Endothelial cell of umbilical vein (primary cell): ENCODE results near the gene UNC5CL.

Source experiments
- CTCF ChIP-seq, 2 donors: IDR thresholded peaks; 1 replicate in 1 of 2; 2 replicates in 1 of 2; pipeline ENCODE4 v1.5.1; 2011; ENCODE audit warnings: low read length in 2 of 2, mild to moderate bottlenecking in 2 of 2, moderate library complexity in 2 of 2, control low read depth in 1 of 2, inconsistent platforms in 1 of 2, low read depth in 1 of 2; ENCODE audit not compliant: insufficient read depth in 1 of 2; ENCODE audit errors: extremely low read depth in 1 of 2
- EZH2 ChIP-seq: IDR thresholded peaks from 2 replicates; pipeline ENCODE4 v1.6.1; 2012; ENCODE audit warnings: borderline replicate concordance, low read depth, mild to moderate bottlenecking, moderate library complexity, low read length, inconsistent platforms; ENCODE audit not compliant: severe bottlenecking
- JUN ChIP-seq: IDR thresholded peaks from 2 replicates; pipeline ENCODE4 v1.6.1; 2011; ENCODE audit warnings: borderline replicate concordance, low read depth; ENCODE audit not compliant: insufficient read length, insufficient read depth
- MYC ChIP-seq: IDR thresholded peaks from one replicate; pipeline ENCODE4 v1.6.1; 2011; ENCODE audit warnings: mild to moderate bottlenecking, low read depth, low read length
- POLR2A ChIP-seq: IDR thresholded peaks from 2 replicates; pipeline ENCODE4 v1.6.1; 2012; ENCODE audit warnings: low read depth, mild to moderate bottlenecking, control low read depth, low read length
- POLR2AphosphoS5 ChIP-seq: IDR thresholded peaks from 2 replicates; pipeline ENCODE4 v1.6.1; 2012; ENCODE audit warnings: low read depth, mild to moderate bottlenecking, control low read depth, low read length, moderate library complexity; ENCODE audit not compliant: insufficient read depth
- TF ChIP-seq, protein P1 (sequence below): IDR thresholded peaks from 2 replicates; pipeline ENCODE4 v1.6.1; 2011; ENCODE audit not compliant: insufficient read depth, insufficient read length

DNA sequence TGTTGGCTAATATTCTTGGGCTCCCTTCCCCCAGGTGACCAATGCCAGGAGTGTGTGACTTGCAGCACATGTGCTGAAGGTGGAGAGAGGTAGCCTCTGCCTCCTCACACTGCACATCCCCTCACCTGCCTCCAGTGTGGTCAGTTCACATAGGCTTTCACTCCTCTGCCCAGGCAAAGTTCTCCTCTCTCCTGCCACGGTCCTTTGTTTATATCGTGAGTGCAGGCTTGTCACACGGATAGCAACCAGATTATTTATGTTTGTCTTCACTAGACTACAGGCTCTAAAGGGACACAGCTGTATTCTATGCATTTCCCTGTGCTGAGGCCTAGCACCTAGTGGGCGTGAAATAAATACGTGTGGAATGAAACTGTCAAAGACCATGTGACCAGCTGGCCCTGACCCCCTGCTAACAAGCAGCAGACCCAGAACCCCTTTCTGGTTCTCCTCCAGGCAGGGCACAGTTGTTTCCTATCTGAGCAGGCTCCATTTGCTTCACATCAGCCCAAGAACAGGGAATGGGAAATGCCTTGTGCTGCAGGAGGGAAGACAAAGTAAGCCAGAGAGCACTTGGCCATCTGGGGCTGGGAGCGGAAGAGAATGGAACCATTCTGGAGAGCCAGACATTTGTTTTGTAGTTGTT lies 42.3 kb downstream of the UNC5CL start:
- no peak for TF ChIP-seq EZH2
- no peak for TF ChIP-seq CTCF (IDR thresholded peaks at IDR 0.05; ENCODE audit: extremely low read depth in 1 of 2, insufficient read depth in 1 of 2, low read depth in 1 of 2, low read length in 2 of 2)
- no peak for TF ChIP-seq POLR2A
- TF ChIP-seq POLR2AphosphoS5, result no peak
- no peak for TF ChIP-seq MYC
- TF ChIP-seq, protein P1, sequence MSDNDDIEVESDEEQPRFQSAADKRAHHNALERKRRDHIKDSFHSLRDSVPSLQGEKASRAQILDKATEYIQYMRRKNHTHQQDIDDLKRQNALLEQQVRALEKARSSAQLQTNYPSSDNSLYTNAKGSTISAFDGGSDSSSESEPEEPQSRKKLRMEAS, result no peak
- no peak for TF ChIP-seq JUN
